Activated T-helper 1 cell treated with anti-CD3 and anti-CD28 coated beads, Interleukin-12 subunit alpha, Interleukin-12 subunit beta, Interleukin-2, Interleukin-4 antibody, amounts not matched to agents 30 ng/mL and 10 ng/mL and 1 ng/mL, durations not matched to agents 14 hours and 24 hours and 36 hours (primary cell): ENCODE data around the gene GRN. TPM values are rescaled to one million over a fixed set of nuclear protein-coding genes. Genes with fewer than 3 reads are reported as not detected.
"Not testable (repeated sequence)": the region's sequence is repeated elsewhere in the genome, so short reads cannot be mapped to it uniquely, and the experiment has no call there.

Source experiments
- DNase-seq: peaks from one replicate; pipeline ENCODE4 v3.0.0; 2021; ENCODE audit warnings: low spot score
- H3K27ac Mint-ChIP-seq: one replicate; pipeline ENCODE4 v1.8.0; 2021; ENCODE audit warnings: mild to moderate bottlenecking, mixed read lengths
- H3K27me3 Mint-ChIP-seq: one replicate; pipeline ENCODE4 v1.8.0; 2022; ENCODE audit warnings: mild to moderate bottlenecking, moderate library complexity, mixed read lengths; ENCODE audit not compliant: insufficient read depth
- H3K36me3 Mint-ChIP-seq: one replicate; pipeline ENCODE4 v1.8.0; 2021; ENCODE audit warnings: low read depth, mixed read lengths
- H3K4me1 Mint-ChIP-seq: one replicate; pipeline ENCODE4 v1.8.0; 2021; ENCODE audit warnings: low read depth, mixed read lengths
- H3K4me3 Mint-ChIP-seq: one replicate; pipeline ENCODE4 v1.8.0; 2021; ENCODE audit warnings: mild to moderate bottlenecking, moderate library complexity, mixed read lengths
- H3K9me3 Mint-ChIP-seq: one replicate; pipeline ENCODE4 v1.8.0; 2021; ENCODE audit warnings: mixed read lengths
- intact Hi-C: fragments of 100-400 bp; cut with micrococcal nuclease; formaldehyde crosslinking; loops from one replicate; pipeline ENCODE4 v1.15.1; 2024
- total RNA-seq: library from RNA; stranded (reverse); gene quantifications from 2 replicates; pipeline ENCODE4 v1.2.3, GENCODE V29; 2022

Gene GRN
- total RNA-seq, 1 donor from 2014 or later, result 42.9 TPM

DNA sequence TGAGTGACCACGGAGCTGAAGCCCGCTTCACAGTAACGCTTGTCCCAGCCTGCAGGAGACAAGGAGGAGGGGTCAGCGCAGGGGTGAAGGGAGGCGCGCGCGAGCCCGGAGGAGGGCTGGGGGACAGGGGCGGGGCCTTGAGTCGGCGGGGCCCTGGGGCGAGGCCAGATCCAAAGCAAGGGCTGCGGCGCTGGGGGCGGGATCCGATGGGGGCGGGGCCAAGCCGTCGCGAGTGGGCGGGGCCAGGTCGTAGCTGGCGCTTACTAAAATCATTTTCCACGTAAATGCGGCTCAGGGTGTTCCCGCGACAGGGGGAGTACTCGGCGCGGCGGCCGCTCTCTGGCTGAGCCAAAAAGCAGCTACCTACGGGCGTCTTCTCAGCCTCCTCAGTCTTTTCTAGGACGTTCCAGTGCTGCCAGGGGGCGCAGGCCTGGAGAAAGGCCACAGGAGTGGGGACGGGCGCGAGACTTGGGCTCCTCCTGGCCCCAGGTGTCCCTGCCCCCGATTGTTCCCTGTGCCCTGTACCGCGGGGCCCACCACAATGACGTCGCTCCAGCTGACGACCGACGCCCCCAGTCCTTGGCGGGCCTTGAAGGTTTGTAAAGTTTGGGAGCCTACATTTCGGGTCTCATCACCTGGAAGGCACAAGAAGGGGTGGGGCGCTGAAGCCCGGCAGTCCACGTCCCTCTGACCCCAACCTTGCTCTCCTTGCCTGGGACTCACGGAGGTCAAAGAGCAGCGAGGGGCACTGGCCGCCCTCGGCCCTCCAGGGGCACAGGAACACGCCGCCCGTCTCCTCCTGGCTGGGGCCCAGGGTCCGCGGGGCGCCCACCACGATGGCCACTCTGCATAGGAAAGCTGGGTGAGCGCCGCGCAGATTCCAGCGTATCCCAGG lies 40.4 kb downstream of the GRN start:
- Mint-ChIP-seq H3K36me3 (no peaks in the 10 kb centered on the region), H3K9me3 (no peaks in the 10 kb centered on the region), H3K4me3 (peak overlapping the region; percentile 73), H3K27me3 (peaks cover 24% of the 10 kb centered on the region), H3K4me1 (peaks cover 6% of the 10 kb centered on the region), H3K27ac (no peak overlapping the region)
- DNase-seq, result peak; percentile 79
- intact Hi-C loops, result loop anchor here (1.0 kb wide), 3 partner anchors 22 to 118 kb away; partner anchors contain the start of genes FAM171A2, GPATCH8 and GRN

DNA sequence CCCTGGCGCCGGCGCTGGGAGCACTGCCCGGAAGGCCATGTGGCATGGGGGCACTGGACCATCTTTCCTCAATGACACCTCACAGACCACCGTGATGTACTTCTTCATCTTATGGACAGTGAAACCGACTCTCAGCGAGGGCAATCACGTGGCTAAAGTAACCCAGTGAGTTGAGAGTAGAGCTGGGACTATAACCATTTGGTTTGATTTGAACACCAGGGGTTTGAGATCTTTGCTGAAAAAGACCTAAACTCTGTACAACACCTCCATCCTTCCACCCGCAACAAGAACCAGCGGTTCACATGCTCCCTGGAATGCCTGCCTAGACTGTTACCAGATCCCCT lies 41.1 kb downstream of the GRN start:
- Mint-ChIP-seq H3K4me1 (peaks cover 6% of the 10 kb centered on the region), H3K4me3 (peak overlapping the region; percentile 73), H3K36me3 (no peaks in the 10 kb centered on the region), H3K27ac (no peak overlapping the region), H3K27me3 (peaks cover 24% of the 10 kb centered on the region), H3K9me3 (no peaks in the 10 kb centered on the region)
- no peak for DNase-seq
- intact Hi-C loops, result no loop called here

DNA sequence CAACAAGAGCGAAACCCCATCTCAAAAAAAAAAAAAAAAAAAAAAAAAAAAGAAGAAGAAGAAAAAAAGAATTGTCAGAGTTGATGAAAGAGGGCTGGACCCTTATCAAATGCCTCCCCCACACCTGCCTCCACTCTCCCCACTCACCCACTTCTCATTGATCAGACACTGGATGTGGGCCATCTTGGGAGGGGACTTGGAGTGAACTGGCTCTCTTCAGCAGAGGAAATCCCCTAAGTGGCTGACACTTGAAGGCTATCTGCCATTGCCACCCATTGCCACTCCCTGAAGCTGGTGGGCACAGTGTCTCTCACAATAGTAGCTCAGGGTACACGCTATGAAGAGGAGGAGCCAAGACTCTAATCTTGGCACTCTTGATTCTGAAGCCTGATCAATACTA lies 42.7 kb downstream of the GRN start:
- intact Hi-C loops, result no loop called here
- Mint-ChIP-seq H3K4me1 (peaks cover 6% of the 10 kb centered on the region), H3K27me3 (peaks cover 16% of the 10 kb centered on the region)

DNA sequence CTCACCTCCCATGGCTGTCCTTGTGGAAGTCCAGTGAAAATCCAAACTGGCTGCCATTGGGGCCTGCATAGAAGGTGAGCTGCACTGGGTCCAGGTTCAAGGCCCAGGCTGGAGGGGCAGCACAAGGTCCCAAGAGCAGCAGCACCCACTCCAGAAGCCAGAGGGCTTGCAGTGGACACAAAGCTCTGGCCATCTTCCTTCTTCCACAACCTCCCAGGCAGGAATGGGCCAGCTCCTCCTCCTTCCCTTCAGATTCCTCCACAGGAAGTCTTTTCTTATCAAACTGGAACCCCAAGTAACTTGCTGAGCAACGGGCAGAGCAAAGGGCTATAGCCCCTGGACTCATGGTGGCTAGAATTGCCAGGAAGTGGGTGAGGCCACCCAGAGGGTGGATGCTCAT lies 44.2 kb downstream of the GRN start, which contains the start of gene ITGA2B:
ITGA2B (minus strand) TSS at position 369 of the 400 bp plus-strand sequence; CDS start at position 193, 176 bp downstream.
- Mint-ChIP-seq H3K4me3 (no peak within 1 kb of the TSS), H3K27ac (no peak within 1 kb of the TSS), H3K27me3 (peaks cover 12% of the 10 kb centered on the region), H3K4me1 (peaks cover 13% of the 10 kb centered on the region), H3K36me3 (no peaks in the 10 kb centered on the region), H3K9me3 (no peaks in the 10 kb centered on the region)
- intact Hi-C loops, result no loop called here
- DNase-seq, result no peak

More for the DNA sequence above, 42.7 kb downstream of the GRN start:
- Mint-ChIP-seq H3K4me3 (no peak overlapping the region), H3K9me3 (no peaks in the 10 kb centered on the region), H3K27ac (no peak overlapping the region), H3K36me3 (no peaks in the 10 kb centered on the region)
- no peak for DNase-seq

DNA sequence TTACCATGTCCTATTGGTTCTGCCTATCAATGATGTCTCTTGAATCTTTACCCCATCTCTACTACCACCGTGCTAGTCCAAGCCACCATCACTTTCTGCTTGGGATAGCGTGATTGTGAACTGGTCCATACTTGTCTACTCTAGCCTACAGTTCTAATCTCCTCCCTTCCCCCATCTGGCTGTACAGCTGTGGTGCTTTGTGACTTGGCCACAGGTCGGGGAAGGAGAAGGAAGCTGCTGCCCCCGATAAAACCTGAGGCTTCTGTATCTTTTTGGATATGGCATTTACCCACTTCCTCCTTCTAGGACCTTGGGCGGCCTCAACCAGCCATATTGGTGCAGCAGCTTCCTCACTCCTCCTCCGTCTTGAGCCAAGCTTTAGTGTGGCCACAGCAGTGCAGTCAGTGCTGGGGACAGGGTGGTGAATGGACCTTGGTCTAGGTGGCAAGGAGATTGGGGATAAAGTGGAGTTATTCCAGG lies 44.7 kb downstream of the GRN start:
- Mint-ChIP-seq H3K27me3 (peaks cover 12% of the 10 kb centered on the region), H3K4me3 (no peak overlapping the region), H3K9me3 (no peaks in the 10 kb centered on the region), H3K36me3 (no peaks in the 10 kb centered on the region), H3K27ac (no peak overlapping the region), H3K4me1 (peaks cover 13% of the 10 kb centered on the region)
- intact Hi-C loops, result no loop called here
- no peak for DNase-seq

DNA sequence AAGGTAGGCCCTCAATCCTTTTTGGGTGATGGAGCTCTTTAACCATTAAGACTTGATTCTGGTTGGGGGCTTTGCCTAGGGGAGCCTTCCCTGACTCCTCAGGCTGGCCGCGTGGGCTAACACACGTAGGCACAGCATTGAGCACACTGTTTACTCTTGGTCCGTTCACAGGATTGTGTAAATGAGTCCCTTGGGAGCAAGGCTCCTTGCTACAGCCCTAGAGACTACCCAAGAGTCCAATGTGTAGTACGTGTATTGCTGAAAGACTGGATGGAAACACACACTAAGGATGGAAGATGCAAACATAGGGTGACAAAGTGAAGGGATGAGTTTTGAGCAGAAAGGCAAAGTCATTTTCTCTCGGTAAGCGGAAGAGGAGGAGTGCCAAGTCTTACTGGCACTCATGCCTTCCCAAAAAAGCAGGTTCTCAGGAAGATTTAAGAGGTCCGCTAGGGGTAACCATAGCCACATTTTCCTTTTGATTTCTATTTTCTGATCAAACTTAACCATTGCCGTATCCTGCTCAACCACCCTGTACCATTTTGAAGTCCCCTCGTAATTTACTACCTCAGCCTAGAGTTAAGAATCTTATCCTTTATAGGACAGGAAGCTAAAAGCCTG lies 45.3 kb downstream of the GRN start:
- Mint-ChIP-seq H3K9me3 (no peaks in the 10 kb centered on the region), H3K27ac (no peak overlapping the region), H3K4me1 (peaks cover 13% of the 10 kb centered on the region), H3K4me3 (no peak overlapping the region), H3K36me3 (no peaks in the 10 kb centered on the region), H3K27me3 (peaks cover 10% of the 10 kb centered on the region)
- intact Hi-C loops, result no loop called here
- no peak for DNase-seq

DNA sequence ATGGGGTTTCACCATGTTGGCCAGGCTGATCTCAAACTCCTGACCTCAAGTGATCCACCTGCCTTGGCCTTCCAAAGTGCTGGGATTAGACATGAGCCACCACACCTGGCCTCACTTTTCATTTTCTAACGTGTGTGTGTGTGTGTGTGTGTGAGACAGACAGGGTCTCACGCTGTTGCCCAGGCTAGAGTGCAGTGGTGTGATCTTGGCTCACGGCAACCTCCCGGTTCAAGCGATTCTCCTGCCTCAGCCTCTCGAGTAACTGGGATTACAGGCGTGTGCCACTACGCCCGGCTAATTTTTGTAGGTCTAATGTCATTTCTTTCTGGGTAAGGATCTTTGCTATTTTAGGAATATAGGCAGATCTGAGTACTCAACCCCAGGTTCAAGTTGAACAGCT lies 49.0 kb downstream of the GRN start:
- H3K27ac Mint-ChIP-seq, H3K9me3 Mint-ChIP-seq, H3K27me3 Mint-ChIP-seq, H3K4me3 Mint-ChIP-seq, DNase-seq, intact Hi-C loops: not testable (repeated sequence)
- Mint-ChIP-seq H3K36me3 (peaks cover 16% of the 10 kb centered on the region), H3K4me1 (peaks cover 13% of the 10 kb centered on the region)

DNA sequence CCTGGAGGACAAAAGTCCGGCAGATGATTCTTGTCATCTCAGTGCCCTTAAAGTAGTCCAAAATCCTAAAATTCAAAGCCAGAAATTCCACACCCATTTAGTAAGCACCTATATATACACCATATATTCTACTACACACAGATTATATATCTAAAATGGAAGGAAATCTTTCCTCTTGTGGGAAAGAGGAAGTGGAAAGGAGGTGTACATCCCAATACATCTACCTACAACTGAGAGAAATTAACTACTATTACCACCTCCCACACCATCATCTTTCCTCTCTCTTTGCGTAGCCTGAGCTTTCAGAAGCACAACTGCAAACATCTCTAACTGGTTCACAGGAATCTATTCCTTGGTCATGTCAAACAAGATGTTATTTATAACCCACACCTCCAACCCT lies 49.7 kb downstream of the GRN start:
- H3K9me3 Mint-ChIP-seq, result no peaks in the 10 kb centered on the region
- no peaks in the 10 kb centered on the region for H3K27me3 Mint-ChIP-seq
- H3K4me3 Mint-ChIP-seq, result no peak overlapping the region
- DNase-seq, result no peak
- no peak overlapping the region for H3K27ac Mint-ChIP-seq
- intact Hi-C loops, result no loop called here
- H3K36me3 Mint-ChIP-seq, result peaks cover 22% of the 10 kb centered on the region
- H3K4me1 Mint-ChIP-seq, result peaks cover 7% of the 10 kb centered on the region

DNA sequence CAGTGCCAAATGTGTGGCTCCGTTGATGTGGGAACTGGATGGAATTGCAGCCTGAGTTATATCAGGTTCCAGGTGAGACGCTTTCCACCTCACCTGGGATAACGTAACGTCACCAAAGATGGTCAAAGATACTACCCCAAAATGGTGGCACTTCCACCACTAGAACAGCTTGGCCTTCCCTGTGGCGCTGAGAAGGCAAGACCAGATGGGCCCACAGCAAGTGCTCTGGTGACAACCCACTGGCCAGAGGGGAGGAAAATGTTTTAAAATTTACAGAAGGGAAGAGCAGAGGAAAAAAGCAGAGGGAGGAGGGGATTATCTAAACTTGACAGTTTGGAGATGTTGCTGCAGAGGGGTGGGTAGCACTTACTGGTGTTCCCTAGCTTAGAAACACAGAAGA lies 51.8 kb downstream of the GRN start:
- H3K27ac Mint-ChIP-seq, result no peak overlapping the region

DNA sequence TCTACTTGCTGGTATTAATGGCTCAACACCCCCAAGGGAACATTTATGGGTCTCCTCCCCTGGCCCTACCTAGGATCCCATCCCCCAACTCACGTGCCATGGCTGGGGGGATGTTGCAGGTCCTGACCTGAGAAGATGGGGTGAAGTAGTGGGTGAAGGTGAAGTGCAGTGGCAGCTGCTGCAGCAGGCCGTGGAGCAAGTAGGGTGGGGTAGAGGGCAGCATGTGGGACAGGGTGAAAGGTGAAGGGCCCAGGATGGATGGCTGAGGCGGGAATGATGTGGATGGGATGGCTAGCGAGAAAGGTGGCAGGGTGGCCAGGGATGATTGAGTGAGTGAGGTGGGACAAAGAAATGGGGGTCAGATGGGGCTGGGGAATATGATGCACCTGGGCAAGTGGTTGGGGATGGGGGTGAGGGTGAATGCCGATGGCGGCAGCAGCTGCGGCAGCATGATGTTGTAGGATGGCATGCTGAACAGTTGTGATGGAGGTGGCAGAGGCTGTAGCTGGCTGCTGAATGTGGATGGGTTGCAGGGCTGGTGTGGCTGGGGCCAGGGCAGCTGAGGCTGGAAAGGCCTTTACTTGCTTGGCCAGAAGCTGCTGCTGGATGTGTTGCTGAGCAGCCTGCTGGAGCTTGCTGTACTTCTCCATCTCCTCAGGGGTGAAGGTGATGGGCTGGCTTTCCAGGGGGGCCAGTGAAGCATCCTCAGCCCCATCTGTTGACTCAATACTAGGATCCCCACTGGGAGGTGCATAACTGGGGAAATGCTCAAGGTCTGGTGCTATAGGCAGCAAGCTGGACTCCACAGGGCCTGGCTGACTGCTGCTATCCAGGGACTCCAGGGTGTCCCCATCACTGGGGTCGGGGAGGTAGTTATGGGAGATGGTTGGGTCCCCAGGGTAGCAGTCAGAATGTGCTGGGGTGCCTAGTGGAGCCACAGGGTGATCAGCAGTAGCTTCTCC lies 52.7 kb downstream of the GRN start:
- no peak overlapping the region for H3K4me3 Mint-ChIP-seq
- DNase-seq, result no peak
- H3K27me3 Mint-ChIP-seq, result no peaks in the 10 kb centered on the region
- H3K27ac Mint-ChIP-seq, result no peak overlapping the region
- intact Hi-C loops, result no loop called here
- H3K36me3 Mint-ChIP-seq, result peaks cover 33% of the 10 kb centered on the region
- H3K9me3 Mint-ChIP-seq, result no peaks in the 10 kb centered on the region
- H3K4me1 Mint-ChIP-seq, result peaks cover 12% of the 10 kb centered on the region

More for the DNA sequence above, 51.8 kb downstream of the GRN start:
- H3K4me3 Mint-ChIP-seq, result no peak overlapping the region
- intact Hi-C loops, result no loop called here
- H3K9me3 Mint-ChIP-seq, result no peaks in the 10 kb centered on the region
- H3K36me3 Mint-ChIP-seq, result peaks cover 30% of the 10 kb centered on the region
- peaks cover 7% of the 10 kb centered on the region for H3K4me1 Mint-ChIP-seq
- no peak for DNase-seq
- H3K27me3 Mint-ChIP-seq, result no peaks in the 10 kb centered on the region

DNA sequence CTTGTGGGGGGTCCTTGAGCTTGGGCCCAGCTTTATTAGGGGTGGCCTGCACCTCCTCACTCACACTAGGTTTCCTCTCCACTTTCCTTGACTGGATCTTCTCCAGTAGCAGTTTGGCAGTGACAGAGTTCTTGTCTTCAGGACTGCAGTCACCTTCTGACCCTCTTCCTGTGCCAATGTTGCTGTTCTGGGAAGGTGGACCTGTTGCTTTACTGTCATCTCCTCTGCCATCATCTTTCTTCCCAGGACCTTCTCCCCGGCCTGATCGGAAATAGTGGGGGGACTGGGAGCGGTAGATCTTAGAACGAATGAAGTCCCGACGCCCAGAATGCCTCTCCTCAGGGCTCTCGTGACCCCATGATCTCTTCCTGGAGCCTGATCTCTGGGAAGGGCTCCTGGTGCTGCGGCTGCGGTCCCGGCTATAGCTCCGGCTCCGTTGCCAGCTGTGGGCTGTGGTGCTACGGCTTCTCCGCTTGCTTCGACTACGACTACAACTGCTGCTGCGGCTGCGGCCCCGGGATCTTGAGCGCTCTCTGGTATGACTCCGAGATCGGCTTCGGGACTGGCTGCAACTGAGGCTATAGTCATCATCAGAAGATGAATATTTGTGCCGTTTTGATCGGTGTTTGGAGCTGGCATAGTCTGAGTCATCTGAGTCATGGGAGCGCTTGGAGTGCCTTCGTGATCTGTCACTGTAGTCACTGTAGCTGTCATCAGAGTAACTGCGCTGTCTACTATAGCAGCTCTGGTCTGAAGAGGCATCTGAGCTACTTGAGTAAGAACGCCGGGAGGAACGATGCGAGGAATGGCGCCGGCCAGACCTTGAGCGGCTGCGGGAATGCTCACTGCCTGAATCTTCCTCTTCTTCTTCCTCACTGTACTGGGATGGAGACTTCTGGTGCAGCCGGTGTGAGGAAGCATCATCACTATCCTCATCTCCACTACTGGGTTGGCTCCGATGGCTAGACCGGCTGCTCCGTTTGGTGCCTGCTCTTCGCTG lies 53.9 kb downstream of the GRN start:
- Mint-ChIP-seq H3K9me3 (no peaks in the 10 kb centered on the region), H3K4me3 (no peak overlapping the region), H3K4me1 (peaks cover 8% of the 10 kb centered on the region), H3K27me3 (no peaks in the 10 kb centered on the region), H3K27ac (no peak overlapping the region), H3K36me3 (peaks cover 35% of the 10 kb centered on the region)
- DNase-seq, result no peak
- intact Hi-C loops, result no loop called here
